Activated CD4-positive, alpha-beta T cell treated with anti-CD3 and anti-CD28 coated beads, Interleukin-10, Interleukin-2, amounts not matched to agents 100 ng/mL and 50 ng/mL, durations not matched to agents 16 hours and 8 hours (primary cell): Measurements from ENCODE around the gene SKP1.

Experiments used
- DNase-seq: peaks from one replicate; pipeline ENCODE4 v3.0.0-alpha.2; 2020

Gene SKP1

GRCh38 chr5:134143431-134143830 is 33.3 kb downstream of the SKP1 start:
- no peak for DNase-seq

- no peak for DNase-seq
These were observed 33.9 kb downstream of the SKP1 start for GRCh38 chr5:134142806-134143205.

- no peak for DNase-seq
These were observed 34.7 kb downstream of the SKP1 start for GRCh38 chr5:134142052-134142451.

- DNase-seq: no peak
These were observed 35.3 kb downstream of the SKP1 start for GRCh38 chr5:134141331-134142050.

GRCh38 chr5:134140530-134141201 is 36.1 kb downstream of the SKP1 start:
- DNase-seq: peak; percentile 73

- DNase-seq: no peak
These were observed 36.8 kb downstream of the SKP1 start for GRCh38 chr5:134139891-134140469.

- no peak for DNase-seq
These were observed 37.3 kb downstream of the SKP1 start for GRCh38 chr5:134139377-134139851.

- peak; percentile 92 for DNase-seq
These were observed 38.1 kb downstream of the SKP1 start for GRCh38 chr5:134138416-134139376.

- no peak for DNase-seq
These were observed 40.0 kb downstream of the SKP1 start for GRCh38 chr5:134136771-134137170.

- no peak for DNase-seq
These were observed 40.5 kb downstream of the SKP1 start for GRCh38 chr5:134136221-134136631.

GRCh38 chr5:134135091-134135655 is 41.6 kb downstream of the SKP1 start:
- no peak for DNase-seq

- DNase-seq: no peak
These were observed 42.7 kb downstream of the SKP1 start for GRCh38 chr5:134133995-134134541.

GRCh38 chr5:134133188-134133994 is 43.4 kb downstream of the SKP1 start:
- DNase-seq: no peak

GRCh38 chr5:134132372-134133187 is 44.2 kb downstream of the SKP1 start:
- peak; percentile 79 for DNase-seq

- no peak for DNase-seq
These were observed 45.0 kb downstream of the SKP1 start for GRCh38 chr5:134131578-134132350.

- no peak for DNase-seq
These were observed 45.6 kb downstream of the SKP1 start for GRCh38 chr5:134131165-134131564.

GRCh38 chr5:134130239-134130945 is 46.4 kb downstream of the SKP1 start:
- DNase-seq: no peak

GRCh38 chr5:134129411-134130238 is 47.1 kb downstream of the SKP1 start:
- DNase-seq: no peak
